ENCODE measurements around the gene GPHB5.

DNA sequence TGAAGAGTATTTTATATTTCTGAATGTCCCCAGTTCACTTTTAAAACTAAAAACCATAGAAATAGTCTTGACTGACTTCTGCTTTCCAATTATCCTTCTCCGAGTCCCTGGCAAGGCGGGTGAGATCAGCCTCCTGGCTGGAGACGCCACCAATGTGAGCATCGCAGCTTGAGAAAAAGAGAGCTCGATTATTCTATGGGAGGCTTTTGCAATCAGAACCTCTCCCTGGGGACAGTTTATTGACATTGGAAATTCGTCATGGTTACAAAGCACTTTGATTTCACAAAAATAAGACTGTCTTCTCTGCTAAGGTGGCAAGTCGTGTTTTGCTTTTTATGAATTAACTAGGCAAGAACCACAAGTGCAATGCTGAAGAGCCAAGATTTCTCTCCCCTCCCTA lies 23.6 kb upstream of the GPHB5 start:
- TF ChIP-seq, protein P1, sequence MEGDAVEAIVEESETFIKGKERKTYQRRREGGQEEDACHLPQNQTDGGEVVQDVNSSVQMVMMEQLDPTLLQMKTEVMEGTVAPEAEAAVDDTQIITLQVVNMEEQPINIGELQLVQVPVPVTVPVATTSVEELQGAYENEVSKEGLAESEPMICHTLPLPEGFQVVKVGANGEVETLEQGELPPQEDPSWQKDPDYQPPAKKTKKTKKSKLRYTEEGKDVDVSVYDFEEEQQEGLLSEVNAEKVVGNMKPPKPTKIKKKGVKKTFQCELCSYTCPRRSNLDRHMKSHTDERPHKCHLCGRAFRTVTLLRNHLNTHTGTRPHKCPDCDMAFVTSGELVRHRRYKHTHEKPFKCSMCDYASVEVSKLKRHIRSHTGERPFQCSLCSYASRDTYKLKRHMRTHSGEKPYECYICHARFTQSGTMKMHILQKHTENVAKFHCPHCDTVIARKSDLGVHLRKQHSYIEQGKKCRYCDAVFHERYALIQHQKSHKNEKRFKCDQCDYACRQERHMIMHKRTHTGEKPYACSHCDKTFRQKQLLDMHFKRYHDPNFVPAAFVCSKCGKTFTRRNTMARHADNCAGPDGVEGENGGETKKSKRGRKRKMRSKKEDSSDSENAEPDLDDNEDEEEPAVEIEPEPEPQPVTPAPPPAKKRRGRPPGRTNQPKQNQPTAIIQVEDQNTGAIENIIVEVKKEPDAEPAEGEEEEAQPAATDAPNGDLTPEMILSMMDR (IDR thresholded peaks at IDR 0.05; ENCODE audit: low read depth, low read length, poor library complexity, severe bottlenecking) = no peak
- no peak for TF ChIP-seq EZH2phosphoT487 (IDR thresholded peaks at IDR 0.05; ENCODE audit: borderline replicate concordance, low read length)

Measured in DOHH2 (cell line).